Activated T-cell treated with anti-CD3 and anti-CD28 coated beads for 1 hour (primary cell): ENCODE measurements around the gene HMG20A.
"Not testable (repeated sequence)": the region's sequence is repeated elsewhere in the genome, so short reads cannot be mapped to it uniquely, and the experiment has no call there.

ENCODE experiments used
- DNase-seq: peaks from one replicate; pipeline ENCODE4 v3.0.0-alpha.2; 2020; ENCODE audit warnings: low read depth

Gene HMG20A

DNA sequence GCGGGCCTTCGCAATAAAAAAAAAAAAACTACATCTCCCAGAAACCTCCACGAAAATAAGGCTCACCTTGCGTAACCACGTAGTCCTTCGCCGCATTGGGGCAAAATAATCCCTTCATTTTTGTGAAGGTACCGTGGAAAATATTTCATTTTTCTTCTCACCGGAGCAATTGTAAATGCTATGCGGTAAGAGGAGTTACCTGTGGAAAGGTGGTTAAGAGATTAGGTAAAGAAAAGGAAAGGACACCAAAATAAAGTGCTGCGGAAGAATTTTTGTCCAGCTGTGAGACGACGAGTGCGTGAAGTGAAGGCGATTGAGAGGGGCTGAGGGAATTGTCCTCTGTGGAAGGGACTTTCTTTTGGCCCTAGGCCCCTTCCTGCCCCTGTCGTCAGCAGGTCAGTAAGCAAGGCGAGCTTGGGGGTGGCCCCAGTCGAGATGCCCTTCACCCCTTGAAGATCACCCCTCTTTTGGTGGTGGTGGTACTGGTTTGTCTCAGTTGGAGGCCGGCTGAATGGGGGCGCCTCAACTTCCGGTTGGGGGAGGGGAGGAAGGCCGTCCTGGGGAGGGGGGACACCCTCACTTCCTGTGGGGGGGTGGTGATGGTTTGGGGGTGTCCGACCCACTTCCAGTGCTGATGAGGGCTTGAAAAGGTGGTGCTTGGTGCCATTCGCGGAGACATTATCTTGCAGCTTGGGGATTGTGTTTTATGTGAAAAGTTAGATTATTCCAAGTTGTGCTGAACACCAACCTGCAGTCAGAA lies at the start of gene HMG20A:
HMG20A (plus strand) TSS at position 279 of the 760 bp plus-strand sequence. CDS start 37,520 bp downstream, outside the sequence.
- DNase-seq, result peak; percentile 23

DNA sequence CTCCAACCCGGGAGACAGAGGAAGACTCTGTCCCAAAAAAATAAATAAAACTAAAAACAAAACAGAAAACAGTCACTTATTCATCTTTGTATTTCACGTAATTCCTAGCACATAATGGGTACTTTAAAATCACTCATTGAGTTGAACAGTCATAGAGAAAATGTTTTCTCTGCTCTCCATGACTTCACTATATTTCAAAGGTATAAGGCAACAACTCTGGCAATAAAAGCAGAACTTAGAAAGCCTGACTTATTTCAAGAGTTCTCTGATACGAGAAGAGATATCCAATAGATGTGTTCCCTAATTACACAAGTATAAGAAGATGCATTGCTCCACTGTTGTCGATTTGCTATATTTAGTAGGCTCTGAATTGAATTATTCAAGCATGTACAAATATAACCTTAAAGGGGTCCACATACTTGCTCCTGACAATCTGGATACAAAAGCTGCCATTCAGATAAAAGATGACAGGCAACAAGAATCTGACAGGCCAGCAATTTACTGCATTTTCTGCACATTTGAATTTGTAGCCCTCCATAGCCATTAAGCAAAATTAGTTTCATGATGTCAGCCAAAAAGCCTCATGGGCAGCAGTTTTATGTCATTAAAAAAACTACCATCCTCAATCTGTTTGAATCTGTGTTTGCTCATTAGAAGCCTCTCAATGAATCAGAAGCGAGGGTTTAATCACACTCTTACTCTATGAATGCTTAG lies 48.7 kb upstream of the HMG20A start:
- no peak for DNase-seq

DNA sequence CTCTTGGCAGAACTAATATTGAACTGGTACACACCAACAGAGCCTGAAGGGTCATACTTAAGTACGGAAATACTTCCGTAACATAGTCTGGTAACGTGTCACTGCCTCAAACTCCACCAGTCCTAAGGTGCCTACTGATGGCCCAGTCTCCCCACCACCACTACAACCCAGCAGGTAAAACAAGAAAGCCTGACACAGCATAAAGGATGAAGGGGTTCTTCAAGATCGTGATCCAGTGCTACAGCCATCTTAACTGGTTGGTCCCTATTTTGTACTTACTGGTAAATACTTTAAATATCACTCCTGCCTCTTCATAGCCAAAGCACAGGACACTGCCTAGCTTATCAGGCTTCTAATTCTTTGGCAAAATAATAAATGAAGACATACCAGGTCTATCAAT lies 47.2 kb upstream of the HMG20A start:
- no peak for DNase-seq

DNA sequence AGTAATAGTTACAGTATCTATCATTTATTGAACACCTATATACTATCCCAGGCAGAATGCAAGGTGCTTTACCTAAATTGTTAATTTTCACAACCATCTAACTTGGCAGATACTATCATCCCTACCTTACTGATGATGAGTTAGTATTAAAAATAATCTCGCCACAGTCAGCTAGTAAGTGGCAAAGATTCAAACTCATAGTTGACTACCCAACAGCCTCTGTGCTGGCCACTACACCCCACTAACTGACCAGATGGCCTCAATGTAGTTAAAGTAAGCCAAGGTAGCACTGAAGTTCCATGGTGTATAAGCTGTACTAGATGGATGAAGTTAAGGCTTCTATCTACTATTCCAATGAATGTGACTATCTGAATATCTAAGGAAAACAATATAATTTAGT lies 45.6 kb upstream of the HMG20A start:
- no peak for DNase-seq

DNA sequence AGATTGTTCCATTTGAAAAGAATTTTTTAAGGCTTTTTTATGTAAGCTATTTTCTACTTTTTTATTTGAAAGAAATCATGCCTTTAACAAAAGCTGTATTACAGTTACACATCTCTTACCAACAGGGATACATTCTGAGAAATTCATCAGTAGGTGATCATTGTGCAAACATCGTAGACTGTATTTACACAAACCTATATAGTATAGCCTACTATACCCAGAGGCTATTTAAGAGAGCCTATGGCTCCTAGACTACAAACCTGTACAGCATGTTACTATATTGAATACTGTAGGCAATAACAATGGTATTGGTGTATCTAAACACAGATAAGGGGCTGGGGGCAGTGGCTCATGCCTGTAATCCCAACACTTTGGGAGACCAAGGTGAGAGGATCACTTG lies 43.9 kb upstream of the HMG20A start:
- no peak for DNase-seq

DNA sequence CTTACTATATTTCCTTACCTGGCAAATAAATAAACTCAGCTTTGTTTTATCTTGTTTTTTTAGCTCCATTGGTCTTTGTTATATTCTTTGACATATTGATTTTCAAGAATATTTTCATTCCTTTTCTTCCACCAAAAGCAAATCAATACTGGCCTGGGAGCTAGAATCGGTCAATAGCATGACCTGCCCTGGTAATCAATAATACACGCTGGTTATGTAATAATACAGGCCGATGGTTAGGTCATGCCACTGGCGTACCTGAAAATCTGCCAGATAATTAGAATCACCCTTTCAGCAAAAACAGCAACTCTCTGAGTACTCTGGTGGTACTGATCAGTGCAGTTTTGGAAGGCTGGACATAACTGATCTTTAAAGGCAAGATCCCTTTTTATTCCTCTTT lies 40.7 kb upstream of the HMG20A start:
- no peak for DNase-seq

DNA sequence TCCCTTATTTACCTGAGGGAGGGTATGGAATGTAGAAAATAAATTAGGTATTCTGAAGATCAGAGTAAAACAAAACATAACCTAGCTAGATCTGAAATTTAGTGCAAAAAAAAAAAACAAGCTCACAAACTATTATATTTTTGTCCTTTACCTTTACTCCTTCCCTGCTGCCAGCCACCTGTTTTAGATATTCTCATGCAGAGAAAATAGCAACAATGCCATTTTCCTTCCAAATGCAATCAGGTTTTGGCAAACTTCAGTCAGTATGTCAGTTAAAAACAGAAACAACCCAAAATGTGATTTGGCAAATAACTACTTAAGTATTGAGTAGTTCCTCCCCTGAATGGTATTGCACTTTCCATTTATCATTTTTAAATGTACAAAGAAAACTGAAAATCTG lies 36.6 kb upstream of the HMG20A start:
- no peak for DNase-seq

DNA sequence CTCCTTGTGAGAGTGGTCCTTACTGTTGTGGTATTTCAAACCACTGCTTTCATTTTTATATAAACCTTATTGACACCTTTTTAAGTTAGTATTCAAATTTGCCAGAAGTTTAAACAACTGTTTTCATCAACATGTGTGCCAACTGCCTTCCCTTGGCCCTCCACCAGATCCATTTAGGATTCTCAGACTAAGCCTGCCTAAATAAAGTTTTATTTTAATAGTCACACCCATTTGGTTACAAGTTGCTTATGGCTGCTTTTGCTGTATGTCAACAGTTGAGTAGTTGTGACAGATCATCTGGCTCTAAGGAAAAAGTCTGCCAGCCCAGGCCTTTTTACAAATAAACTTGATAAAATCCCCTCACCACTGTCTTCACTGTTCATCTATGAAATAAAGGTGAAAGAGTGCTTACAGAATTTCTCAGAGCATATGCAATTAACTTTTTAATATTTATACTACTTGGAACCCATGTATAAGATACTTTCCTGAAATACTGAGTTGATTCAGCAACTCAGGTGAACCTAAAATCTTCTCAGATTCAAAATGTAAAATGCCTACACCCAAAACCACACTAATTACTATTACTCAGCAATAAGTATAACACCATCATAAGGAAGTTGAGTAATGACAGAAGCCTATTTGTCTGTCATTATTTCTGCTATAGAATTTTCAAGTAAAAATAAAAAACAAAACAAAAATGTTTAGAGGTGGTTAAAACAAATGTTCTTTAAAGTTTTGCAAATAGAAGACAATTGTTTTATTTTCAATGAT lies 35.9 kb upstream of the HMG20A start:
- DNase-seq, result no peak

DNA sequence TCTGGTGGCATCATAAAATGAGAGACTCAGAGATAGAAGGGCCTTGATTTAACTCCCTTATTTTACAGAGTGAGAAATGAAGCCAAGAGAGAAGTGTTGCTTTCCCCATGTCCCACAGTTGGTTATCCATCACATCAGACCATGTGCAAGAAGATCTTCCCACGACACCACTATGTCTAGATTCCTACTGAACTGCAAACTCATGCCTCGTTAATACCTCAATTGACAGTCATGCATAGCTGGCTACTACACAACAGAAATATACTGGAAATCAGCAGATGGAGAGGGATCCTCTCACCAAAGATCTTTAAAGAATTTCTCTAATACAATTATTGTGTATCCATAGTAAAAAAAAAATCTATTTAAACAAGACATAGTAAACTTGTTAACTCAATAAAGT lies 34.1 kb upstream of the HMG20A start:
- no peak for DNase-seq

DNA sequence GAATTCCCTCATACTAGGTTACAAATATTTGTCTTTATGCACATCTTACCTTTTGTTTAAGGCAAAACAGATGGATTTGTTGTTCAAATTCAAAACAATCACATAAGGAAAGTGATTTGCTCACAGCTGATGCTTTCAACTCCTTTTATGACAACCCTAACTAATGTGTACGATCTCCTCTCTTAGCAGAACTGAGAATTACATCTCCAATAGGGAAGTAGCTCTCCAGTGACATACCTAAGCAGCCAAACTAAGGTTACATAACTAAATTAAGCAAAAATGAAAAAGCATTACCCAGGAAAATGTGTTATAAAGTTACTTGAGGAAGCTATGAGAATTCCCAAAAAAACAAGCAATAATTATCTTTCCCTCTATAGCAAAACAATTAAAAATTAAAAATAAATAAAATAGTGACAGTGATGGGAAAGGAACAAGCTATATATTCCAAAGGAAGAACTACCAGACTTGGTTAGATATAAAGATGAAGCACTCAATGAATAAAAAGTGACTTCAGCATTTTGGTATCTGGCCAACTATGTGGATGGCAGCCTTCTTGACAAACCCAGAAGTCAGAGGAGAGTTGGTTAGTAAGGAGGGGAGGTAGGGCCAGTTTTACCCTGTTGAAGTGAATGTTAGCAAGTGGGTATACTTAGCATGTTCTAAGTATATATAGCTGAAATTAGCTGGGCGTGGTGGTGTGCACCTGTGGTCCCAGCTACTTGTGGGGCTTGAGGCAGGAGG lies 33.2 kb upstream of the HMG20A start:
- DNase-seq, result no peak

DNA sequence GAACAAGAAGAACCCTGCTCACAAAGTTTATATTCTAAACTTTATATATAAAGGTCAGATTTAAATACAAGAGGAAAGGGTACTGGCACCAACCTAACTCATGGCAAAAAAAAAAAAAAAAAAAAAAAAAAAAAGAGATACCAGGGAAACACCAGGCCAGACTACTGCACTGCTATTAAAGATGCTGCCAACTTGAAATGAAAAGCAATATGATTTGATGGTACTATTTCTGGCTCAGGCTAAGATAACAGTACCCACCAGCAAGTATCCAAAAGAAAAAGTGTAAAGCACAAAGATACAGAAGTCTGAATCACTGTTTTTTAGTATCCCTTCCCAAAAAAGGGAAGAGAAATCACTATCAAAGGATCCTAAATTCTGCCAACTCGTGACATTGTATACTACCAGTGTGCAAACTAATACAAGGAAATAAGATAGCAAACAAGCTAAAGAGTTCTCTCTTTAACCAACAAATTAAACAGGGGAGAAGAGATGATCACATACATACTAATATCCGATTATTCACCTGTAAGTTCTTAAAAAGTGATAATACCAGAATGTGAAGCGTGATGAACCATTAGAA lies 29.2 kb upstream of the HMG20A start:
- no peak for DNase-seq

DNA sequence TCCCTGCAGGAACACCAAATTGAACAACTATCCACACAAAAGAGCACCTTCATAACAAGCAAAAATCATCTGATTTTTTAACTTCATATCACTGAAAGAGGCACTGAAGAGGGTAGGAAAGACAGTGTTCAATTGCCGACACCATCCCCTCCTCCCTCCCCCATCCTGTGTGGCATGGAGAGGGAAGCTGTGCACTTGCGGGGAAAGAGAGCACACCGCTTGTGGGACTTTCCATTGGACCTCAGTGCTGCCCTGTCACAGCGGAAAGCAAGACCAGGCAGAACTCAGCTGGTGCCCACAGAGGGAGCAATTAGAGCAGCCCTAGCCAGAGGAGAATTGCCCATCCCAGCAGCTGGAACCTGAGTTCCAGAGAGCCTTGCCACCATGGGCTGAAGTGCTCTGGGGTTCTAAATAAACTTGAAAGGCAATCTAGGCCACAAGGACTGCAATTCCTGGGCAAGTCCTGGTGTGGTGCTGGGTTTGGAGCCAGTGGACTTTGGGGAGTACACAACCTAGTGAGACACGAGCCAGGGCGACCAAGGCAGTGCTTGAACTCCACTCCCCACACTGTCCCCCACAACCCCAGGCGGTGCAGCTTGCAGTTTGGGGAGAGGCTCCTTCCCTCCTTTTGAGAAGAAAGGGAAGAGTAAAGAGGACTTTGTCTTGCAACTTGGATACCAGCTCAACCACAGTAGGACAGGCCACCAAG lies 27.8 kb upstream of the HMG20A start:
- DNase-seq, result no peak

DNA sequence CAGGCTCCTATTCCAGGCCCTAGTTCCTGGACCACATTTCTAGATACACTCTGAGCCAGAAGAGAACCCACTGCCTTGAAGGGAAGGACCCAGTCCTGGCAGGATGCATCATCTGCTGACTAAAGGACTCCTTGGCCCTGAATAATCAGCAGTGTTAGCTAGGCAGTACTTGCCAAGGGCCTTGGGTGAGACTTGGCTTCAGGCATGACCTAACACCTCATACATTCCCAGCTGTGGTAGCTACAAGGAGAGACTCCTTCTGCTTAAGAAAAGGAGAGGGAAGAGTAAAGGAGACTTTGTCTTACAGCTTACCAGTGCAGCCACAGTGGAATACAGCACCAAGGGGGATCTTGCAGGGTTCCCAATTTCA lies 27.2 kb upstream of the HMG20A start:
- DNase-seq, result no peak

DNA sequence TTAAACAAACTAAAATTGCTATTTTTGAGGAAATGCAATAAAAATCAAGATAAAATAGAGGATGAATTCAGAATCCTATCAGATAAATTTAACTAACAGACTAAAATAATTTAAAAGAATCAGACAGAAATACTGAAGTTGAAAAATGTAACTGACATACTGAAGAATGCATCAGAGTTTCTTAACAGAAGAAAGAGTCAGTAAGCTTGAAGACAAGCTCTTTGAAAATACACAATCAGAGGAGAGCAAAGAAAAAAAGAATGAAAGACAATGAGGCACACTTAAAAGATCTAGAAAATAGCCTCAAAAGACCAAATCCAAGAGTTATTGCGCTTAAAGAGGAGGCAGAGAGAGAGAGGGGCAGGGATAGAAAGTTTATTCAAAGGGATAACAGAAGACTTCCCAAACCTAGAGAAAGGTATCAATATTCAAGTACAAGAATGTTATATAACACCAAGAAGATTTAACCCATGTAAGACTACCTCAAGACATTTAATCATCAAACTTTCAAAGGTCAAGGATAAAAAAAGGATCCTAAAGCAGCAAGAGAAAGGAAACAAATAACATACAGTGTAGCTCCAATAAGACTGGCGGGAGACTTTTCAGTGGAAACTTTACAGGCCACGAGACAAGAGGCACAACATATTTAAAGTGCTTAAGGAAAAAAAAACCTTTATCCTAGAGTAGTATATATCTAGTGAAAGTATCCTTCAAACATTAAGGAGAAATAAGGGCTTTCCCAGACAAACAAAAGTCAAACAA lies 25.5 kb upstream of the HMG20A start:
- DNase-seq, result no peak

DNA sequence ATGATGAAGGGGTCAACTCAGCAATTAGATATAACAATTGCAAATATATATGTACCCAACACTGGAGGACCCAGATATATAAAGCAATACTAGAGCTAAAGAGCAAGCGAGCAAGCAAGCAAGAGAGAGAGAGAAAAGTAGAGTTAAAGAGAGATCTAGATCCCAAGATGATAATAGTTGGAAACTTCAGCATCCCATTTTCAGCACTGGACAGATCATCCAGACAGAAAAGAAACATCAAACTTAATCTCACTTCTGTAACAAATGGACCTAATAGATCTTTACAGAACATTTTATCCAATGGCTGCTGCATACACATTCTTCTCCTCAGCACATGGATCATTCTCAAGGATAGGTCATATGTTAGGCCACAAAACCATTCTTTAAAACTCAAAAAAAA lies 24.0 kb upstream of the HMG20A start:
- DNase-seq, result no peak

DNA sequence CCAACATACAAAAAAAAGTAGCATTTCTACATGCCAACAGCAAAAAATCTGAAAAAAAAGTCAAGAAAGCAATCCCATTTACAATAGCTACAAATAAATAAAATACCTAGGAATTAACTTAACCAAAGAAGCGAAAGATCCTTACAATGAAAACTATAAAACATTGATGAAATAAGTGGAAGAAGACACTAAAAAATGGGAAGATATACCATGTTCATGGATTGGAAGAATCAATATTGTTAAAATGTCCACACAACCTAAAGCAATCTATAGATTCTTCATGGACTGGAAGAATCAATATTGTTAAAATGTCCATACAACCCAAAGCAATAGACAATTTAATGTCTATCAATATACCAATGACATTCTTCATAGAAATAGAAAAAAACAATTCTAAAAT lies 21.8 kb upstream of the HMG20A start:
- no peak for DNase-seq

DNA sequence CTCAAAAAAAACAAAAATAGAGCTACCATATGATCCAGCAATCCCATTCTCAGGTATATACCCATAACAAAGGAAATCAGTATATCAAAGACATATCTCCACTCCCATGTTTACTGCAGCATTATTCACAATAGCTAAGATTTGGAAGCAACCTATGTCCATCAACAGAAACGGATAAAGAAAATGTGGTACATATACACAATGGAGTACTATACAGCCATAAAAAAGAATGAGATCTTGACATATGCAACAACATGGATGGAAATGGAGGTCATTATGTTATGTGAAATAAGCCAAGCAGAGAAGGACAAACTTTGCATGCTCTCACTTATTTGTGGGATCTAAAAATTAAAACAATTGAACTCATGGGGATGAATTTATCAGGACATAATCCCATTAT lies 20.4 kb upstream of the HMG20A start:
- DNase-seq, result no peak

DNA sequence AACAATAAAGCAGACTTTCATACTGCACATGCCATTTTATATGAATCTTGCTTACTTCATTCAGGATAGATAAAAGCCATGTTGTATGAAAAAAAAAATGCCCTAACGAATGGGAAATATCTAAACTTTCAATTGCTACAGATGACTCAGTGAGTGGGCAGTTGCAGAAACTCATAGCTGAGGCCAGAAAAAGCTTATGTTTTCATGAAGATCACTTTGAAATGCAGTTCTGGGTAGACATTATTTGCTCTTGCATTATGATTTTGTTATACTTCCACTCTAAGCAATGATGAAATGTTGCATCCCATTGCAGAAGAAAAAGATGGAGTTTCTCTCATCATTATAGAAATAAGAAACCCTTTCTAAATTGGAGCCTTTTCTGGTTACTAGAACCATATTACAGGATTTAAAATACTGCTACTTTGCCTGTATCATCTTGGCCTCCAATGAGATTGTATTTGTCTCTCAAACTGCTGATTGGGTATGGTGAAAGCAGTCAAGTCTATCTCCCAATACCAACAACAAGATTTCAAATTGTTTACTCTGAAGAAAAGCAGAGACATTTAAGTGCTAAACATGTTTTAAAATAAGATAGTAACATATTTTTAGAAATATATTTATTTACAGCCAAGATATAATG lies 17.8 kb upstream of the HMG20A start:
- DNase-seq, result no peak

DNA sequence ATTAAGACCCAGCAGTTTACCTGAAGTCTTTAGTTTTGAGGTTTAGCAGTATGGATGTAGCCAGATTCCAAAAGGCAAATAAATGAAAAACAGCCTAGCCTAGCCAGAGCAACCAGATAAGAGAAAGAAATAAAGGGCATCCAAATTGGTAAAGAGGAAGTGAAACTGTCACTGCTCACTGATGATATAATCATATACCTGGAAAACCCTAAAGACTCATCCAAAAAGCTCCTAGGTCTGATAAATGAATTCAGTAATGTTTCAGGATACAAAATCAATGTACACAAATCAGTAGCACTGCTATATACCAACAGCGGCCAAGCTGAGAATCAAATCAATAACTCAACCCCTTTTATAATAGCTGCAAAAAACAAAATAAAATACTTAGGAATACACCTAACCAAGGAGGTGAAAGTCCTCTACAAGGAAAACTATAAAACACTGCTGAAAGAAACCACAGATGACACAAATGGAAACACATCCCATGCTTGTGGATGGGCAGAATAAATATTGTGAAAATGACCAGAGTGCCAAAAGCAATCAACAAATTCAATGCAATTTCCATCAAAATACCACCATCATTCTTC lies 14.4 kb upstream of the HMG20A start:
- not testable (repeated sequence) for DNase-seq

DNA sequence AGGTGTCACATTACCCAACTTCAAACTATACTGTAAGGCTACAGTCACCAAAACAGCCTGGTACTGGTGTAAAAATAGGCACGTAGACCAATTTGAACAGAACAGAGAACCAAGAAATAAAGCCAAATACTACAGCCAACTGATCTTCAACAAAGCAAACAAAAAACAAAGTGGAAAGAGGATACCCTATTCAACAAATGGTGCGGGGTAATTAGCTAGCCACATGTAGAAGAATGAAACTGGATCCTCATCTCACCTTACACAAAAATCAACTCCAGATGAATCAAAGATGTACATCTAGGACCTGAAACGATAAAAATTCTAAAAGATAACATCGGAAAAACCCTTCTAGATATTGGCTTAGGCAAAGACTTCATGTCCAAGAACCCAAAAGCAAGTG lies 13.8 kb upstream of the HMG20A start:
- no peak for DNase-seq
